Stimulated activated naive B cell treated with anti-CD40 and anti-IgM and Interleukin-4, amounts not matched to agents 10 μg/mL and 1 μg/mL and 100 μg/mL, for 72 hours (primary cell): ENCODE measurements around the gene PHYHD1.
"Not testable (repeated sequence)": the region's sequence is repeated elsewhere in the genome, so short reads cannot be mapped to it uniquely, and the experiment has no call there.

Experiments used
- ATAC-seq, 2 donors: fragments of 150-1000 bp; cut with Tn5 transposase; replicated peaks; 2 replicates each; pipeline ENCODE4 v1.10.0; 2021; ENCODE audit warnings: moderate library complexity in 1 of 2
- DNase-seq: peaks from one replicate; pipeline ENCODE4 v3.0.0; 2021
- H3K27ac Mint-ChIP-seq: one replicate; pipeline ENCODE4 v1.8.0; 2022; ENCODE audit warnings: mild to moderate bottlenecking, mixed read lengths
- H3K27me3 Mint-ChIP-seq, 2 donors: one replicate each; pipeline ENCODE4 v1.8.0; 2022; ENCODE audit warnings: mixed read lengths in 2 of 2
- H3K36me3 Mint-ChIP-seq, 2 donors: one replicate each; pipeline ENCODE4 v1.8.0; 2022; ENCODE audit warnings: mixed read lengths in 2 of 2, mild to moderate bottlenecking in 1 of 2
- H3K4me1 Mint-ChIP-seq, 2 donors: one replicate each; pipeline ENCODE4 v1.8.0; 2022; ENCODE audit warnings: mixed read lengths in 2 of 2, mild to moderate bottlenecking in 1 of 2
- H3K4me3 Mint-ChIP-seq, 2 donors: one replicate each; pipeline ENCODE4 v1.8.0; 2022; ENCODE audit warnings: mild to moderate bottlenecking in 2 of 2, mixed read lengths in 2 of 2, moderate library complexity in 1 of 2
- H3K9me3 Mint-ChIP-seq, 2 donors: one replicate each; pipeline ENCODE4 v1.8.0; 2022; ENCODE audit warnings: mixed read lengths in 2 of 2, mild to moderate bottlenecking in 1 of 2

The PHYHD1 gene

DNA sequence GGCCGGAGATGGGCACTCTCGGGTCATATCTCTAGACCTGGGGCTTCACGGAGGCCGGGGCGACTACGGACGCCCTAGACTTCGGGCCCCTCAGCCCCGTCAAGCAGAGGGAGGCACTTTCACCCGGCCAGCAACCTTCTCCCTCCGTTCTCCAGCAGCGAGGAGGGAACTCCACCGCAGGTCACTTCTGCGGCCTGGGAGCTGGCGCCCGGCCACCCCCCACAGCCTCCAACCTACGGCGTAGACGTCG, 26.4 kb downstream of the PHYHD1 start:
- ATAC-seq = no peak
- Mint-ChIP-seq H3K4me1 (peaks cover 22 to 42% of the 10 kb centered on the region in 2 donors), H3K4me3 (peak overlapping the region; percentile 99 to 100), H3K36me3 (peaks cover 18 to 36% of the 10 kb centered on the region in 2 donors), H3K27ac (peak overlapping the region; percentile 98), H3K27me3 (no peaks in the 10 kb centered on the region), H3K9me3 (no peaks in the 10 kb centered on the region)
- DNase-seq = no peak

DNA sequence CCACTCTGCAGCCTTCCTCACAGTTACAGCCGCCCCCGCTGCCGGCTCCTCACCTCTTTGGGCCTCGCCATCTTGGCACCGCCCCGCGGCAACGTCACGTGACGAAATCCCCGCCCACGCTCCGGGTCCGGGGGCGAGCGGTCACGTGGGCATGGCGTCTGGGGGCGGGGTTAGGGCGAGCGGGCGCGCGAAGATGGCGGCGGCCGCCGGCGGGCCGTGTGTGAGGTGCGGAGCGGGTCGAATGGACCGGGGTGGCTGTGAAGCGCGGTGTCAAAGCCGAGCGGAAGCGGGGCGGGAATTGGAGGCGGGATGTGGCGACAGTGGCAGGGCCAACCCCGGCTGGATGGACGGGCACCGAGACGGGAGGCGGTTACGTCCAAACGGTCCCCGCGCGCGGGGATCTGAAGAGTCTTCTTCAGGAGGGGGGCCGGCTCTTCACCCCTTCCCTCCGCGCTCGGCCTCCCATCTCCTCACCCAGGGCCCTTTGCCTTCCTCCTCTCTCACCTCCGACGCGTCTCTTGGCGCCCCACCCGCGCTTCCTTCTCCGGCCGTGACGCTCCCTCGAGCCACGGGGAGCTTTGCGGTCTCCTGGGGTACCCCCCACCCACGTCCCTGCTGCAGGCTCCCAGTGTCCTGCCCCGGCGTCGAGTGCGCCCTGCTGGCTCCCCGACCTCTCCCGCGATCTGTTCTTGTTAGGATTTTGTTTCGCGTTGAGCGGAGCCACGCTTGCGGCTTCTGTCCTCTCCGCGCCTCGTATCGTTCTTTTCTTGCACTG, 26.9 kb downstream of the PHYHD1 start, which contains the start of the genes DOLK and NUP188:
TSS of gene DOLK (minus strand) at position 77 of the 775 bp plus-strand sequence. CDS start 300 bp downstream, outside the sequence.
TSS of gene NUP188 (plus strand) at position 173 of the 775 bp plus-strand sequence. CDS start at position 194, 21 bp downstream.
- H3K27me3 Mint-ChIP-seq = no peaks in the 10 kb centered on the region
- H3K4me1 Mint-ChIP-seq = peaks cover 22 to 47% of the 10 kb centered on the region in 2 donors
- H3K27ac Mint-ChIP-seq = peak within 1 kb of the TSS; percentile 98
- ATAC-seq = peak; percentile 83 to 84
- H3K9me3 Mint-ChIP-seq = no peaks in the 10 kb centered on the region
- H3K4me3 Mint-ChIP-seq = peak within 1 kb of the TSS; percentile 99 to 100
- peaks cover 18 to 39% of the 10 kb centered on the region in 2 donors for H3K36me3 Mint-ChIP-seq
- peak; percentile 96 for DNase-seq

DNA sequence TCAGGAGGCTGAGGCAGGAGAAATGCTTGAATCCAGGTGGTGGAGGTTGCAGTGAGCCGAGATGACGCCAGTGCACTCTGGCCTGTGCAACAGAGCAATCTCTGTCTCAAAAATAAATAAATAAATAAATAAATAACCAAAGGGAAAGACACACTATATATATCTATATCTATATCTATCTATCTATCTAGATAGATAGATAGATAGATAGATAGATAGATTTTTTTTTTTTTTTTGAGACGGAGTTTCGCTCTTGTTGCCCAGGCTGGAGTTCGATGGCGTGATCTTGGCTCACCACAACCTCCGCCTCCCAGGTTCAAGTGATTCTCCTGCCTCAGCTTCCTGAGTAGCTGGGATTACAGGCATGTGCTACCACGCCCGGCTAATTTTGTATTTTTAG, 40.6 kb downstream of the PHYHD1 start:
- H3K27me3 Mint-ChIP-seq, H3K4me1 Mint-ChIP-seq, H3K4me3 Mint-ChIP-seq, H3K9me3 Mint-ChIP-seq, DNase-seq, ATAC-seq, H3K27ac Mint-ChIP-seq: not testable (repeated sequence)
- peaks cover 20 to 34% of the 10 kb centered on the region in 2 donors for H3K36me3 Mint-ChIP-seq

DNA sequence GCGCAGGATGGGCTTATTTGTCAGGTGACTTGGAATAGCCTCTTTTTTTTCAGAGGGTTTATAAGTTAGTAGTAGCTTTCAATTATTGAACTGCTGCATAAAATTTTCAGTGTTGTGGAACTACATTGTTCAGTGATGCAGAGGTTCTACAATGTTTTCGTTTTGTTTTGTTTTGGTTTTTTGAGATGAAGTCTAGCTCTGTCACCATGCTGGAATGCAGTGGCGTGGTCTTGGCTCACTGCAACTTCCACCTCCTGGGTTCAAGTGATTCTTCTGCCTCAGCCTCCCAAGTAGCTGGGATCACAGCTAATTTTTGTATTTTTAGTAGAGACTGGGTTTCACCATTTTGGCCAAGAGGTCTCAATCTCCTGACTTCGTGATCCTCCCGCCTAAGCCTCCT, 48.7 kb downstream of the PHYHD1 start:
- Mint-ChIP-seq H3K27ac (no peak overlapping the region), H3K36me3 (peaks cover 46 to 50% of the 10 kb centered on the region in 2 donors), H3K4me3 (no peak overlapping the region), H3K4me1 (peaks cover 0 to 4% of the 10 kb centered on the region in 2 donors), H3K9me3 (no peaks in the 10 kb centered on the region), H3K27me3 (no peaks in the 10 kb centered on the region)
- DNase-seq = no peak
- no peak for ATAC-seq

DNA sequence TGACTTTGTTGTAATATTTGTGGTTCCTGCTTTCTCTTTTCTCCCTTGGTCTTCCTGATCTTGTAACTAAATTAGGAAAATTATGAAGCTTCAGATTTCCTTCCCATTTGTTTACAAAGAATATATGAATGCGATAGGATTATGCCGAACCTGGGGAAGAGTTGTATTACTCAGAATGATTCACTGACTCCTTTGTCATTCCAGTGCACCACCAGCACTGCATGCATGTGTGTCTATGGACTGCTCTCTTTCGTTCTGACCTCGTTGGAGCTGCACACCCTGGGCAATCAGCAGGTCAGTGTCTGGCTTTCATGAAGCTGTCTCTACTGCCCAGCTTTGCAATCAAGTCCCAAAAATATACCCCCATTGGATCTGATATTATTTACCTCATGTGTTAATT, 52.2 kb downstream of the PHYHD1 start:
- Mint-ChIP-seq H3K27ac (no peak overlapping the region), H3K4me3 (no peak overlapping the region), H3K9me3 (no peaks in the 10 kb centered on the region), H3K27me3 (no peaks in the 10 kb centered on the region), H3K4me1 (peaks cover 0 to 2% of the 10 kb centered on the region in 2 donors), H3K36me3 (peaks cover 38 to 59% of the 10 kb centered on the region in 2 donors)
- ATAC-seq (no peak), DNase-seq (no peak)

DNA sequence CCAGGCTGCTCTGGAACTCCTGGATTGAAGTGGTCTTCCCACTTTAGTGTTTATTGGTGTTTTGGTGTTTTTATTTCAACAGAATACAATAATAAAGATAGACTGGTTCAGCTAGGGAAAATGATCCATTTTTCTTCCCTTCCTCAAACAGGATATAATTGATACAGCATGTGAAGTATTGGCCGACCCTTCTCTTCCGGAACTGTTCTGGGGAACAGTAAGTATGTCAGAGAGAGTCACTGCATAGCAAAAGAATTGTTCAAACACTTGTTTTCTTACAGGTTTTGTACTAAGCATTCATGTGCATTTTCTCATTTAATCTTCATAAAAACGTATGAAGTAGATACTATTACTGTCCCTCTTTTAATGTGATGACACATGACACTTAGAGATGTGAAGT, 58.3 kb downstream of the PHYHD1 start:
- Mint-ChIP-seq H3K27ac (no peak overlapping the region), H3K4me1 (no peaks in the 10 kb centered on the region), H3K4me3 (no peak overlapping the region), H3K36me3 (peaks cover 21 to 62% of the 10 kb centered on the region in 2 donors), H3K27me3 (no peaks in the 10 kb centered on the region), H3K9me3 (no peaks in the 10 kb centered on the region)
- DNase-seq (no peak), ATAC-seq (no peak)

DNA sequence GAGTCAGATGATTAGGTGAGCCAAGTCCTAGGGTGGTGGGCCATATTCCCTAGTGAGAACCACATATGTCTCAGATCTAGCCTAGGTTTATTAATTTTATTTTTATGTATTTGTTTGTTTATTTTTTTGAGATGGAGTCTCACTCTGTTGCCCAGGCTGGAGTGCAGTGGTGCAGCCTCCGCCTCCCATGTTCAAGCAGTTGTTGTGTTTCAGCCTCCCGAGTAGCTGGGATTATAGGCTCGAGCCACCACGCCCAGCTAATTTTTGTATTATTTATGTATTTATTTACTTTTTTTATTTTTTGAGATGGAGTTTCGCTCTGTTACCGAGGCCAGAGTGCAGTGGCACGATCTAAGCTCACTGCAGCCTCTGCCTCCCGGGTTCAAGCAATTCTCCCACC, 62.8 kb downstream of the PHYHD1 start:
- no peak for DNase-seq
- Mint-ChIP-seq H3K4me3 (no peak overlapping the region), H3K27me3 (no peaks in the 10 kb centered on the region), H3K36me3 (peaks cover 33 to 72% of the 10 kb centered on the region in 2 donors), H3K27ac (no peak overlapping the region), H3K9me3 (no peaks in the 10 kb centered on the region), H3K4me1 (no peaks in the 10 kb centered on the region)
- ATAC-seq = no peak

DNA sequence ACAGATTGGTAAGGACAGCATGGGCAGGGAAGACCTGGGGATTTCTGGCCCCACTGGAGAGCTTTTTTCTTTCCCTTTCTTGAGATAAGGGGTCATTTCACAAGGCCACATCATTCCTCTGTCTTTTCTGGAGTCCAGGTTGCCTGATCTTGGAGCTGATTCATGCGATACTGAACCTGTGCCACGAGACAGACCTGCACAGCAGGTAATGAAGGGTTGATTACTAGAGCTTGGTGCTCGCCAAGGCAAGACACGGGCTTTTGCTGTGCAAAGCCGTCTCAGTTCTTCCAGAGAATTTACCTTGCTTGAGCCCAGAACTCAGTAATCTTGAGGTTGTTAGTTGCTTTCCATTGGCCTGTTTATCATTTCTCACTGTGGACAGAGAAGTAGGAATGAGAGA, 65.9 kb downstream of the PHYHD1 start:
- peaks cover 33 to 57% of the 10 kb centered on the region in 2 donors for H3K36me3 Mint-ChIP-seq
- H3K4me1 Mint-ChIP-seq = no peaks in the 10 kb centered on the region
- no peak for ATAC-seq
- no peak overlapping the region for H3K4me3 Mint-ChIP-seq
- no peak for DNase-seq
- no peaks in the 10 kb centered on the region for H3K9me3 Mint-ChIP-seq
- H3K27ac Mint-ChIP-seq = no peak overlapping the region
- no peaks in the 10 kb centered on the region for H3K27me3 Mint-ChIP-seq

DNA sequence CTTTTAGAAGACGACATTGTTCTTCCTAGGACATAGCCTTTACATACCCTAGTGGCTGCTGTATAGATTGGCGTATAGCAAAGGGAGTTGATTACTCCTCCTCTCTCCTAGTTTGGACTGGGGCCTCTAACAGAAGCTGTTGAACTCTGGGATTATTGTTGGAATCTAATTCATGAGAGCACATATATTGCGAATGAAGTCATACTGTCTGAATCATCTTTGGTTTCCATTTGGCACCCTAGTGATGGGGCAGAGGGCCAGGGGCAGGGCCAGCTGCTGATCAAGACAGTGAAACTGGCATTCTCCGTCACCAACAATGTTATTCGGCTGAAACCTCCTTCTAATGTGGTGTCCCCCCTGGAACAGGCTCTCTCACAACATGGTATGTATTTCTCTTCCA, 67.0 kb downstream of the PHYHD1 start:
- DNase-seq (no peak), ATAC-seq (no peak)
- H3K9me3 Mint-ChIP-seq = no peaks in the 10 kb centered on the region
- H3K36me3 Mint-ChIP-seq = peaks cover 40 to 56% of the 10 kb centered on the region in 2 donors
- no peak overlapping the region for H3K27ac Mint-ChIP-seq
- no peaks in the 10 kb centered on the region for H3K27me3 Mint-ChIP-seq
- H3K4me3 Mint-ChIP-seq = no peak overlapping the region
- no peaks in the 10 kb centered on the region for H3K4me1 Mint-ChIP-seq
